H9 (cell line): ENCODE measurements around the gene HDAC2. TPM values are rescaled to one million over a fixed set of nuclear protein-coding genes. Genes with fewer than 3 reads are reported as not detected.

Source experiments
- DNase-seq: peaks from one replicate; pipeline ENCODE4 v3.0.0-alpha.2; 2017
- H2AFZ ChIP-seq: one replicate; pipeline ENCODE4 v1.6.1; 2013; ENCODE audit warnings: mild to moderate bottlenecking, low read length, control low read depth, moderate library complexity
- H2AK5ac ChIP-seq: 2 replicates; pipeline ENCODE4 v1.6.1; 2013; ENCODE audit warnings: low read length, control low read depth, mixed read lengths; ENCODE audit not compliant: insufficient read length
- H2BK120ac ChIP-seq: one replicate; pipeline ENCODE4 v1.6.1; 2013; ENCODE audit warnings: low read depth, mild to moderate bottlenecking, low read length, control low read depth, inconsistent platforms; ENCODE audit not compliant: poor library complexity, severe bottlenecking
- H2BK12ac ChIP-seq: 2 replicates; pipeline ENCODE4 v1.6.1; 2013; ENCODE audit warnings: low read length, control low read depth, mixed read lengths, low read depth; ENCODE audit not compliant: insufficient read length
- H2BK15ac ChIP-seq: 2 replicates; pipeline ENCODE4 v1.6.1; 2013; ENCODE audit warnings: low read depth, low read length, control low read depth
- H2BK20ac ChIP-seq: one replicate; pipeline ENCODE4 v1.6.1; 2013; ENCODE audit warnings: low read depth, mild to moderate bottlenecking, low read length, control low read depth, inconsistent platforms; ENCODE audit not compliant: poor library complexity, severe bottlenecking
- H2BK5ac ChIP-seq: 2 replicates; pipeline ENCODE4 v1.6.1; 2013; ENCODE audit warnings: low read length, control low read depth, mixed read lengths; ENCODE audit not compliant: insufficient read length
- H3K14ac ChIP-seq: 2 replicates; pipeline ENCODE4 v1.6.1; 2013; ENCODE audit warnings: low read length, control low read depth; ENCODE audit not compliant: insufficient read depth
- H3K18ac ChIP-seq: 2 replicates; pipeline ENCODE4 v1.6.1; 2013; ENCODE audit warnings: low read depth, mild to moderate bottlenecking, mixed read lengths, low read length, control low read depth; ENCODE audit not compliant: insufficient read length
- H3K23ac ChIP-seq: 2 replicates; pipeline ENCODE4 v1.6.1; 2013; ENCODE audit warnings: low read length, control low read depth, mixed read lengths, low read depth; ENCODE audit not compliant: insufficient read length
- H3K23me2 ChIP-seq: 2 replicates; pipeline ENCODE4 v1.6.1; 2013; ENCODE audit warnings: low read depth, mild to moderate bottlenecking, mixed read lengths, low read length, control low read depth; ENCODE audit not compliant: insufficient read length, poor library complexity, severe bottlenecking
- H3K27ac ChIP-seq: 2 replicates; pipeline ENCODE4 v1.5.1; 2013; ENCODE audit warnings: low read length, control low read depth, mixed read lengths, low read depth; ENCODE audit not compliant: insufficient read length
- H3K27me3 ChIP-seq: 2 replicates; pipeline ENCODE4 v1.6.1; 2013; ENCODE audit warnings: low read length, control low read depth, inconsistent platforms; ENCODE audit not compliant: insufficient read depth
- H3K4ac ChIP-seq: 2 replicates; pipeline ENCODE4 v1.6.1; 2013; ENCODE audit warnings: low read depth, mild to moderate bottlenecking, control low read depth, inconsistent platforms, low read length, moderate library complexity
- H3K4me1 ChIP-seq: 2 replicates; pipeline ENCODE4 v1.6.1; 2013; ENCODE audit warnings: low read length, control low read depth, inconsistent platforms; ENCODE audit not compliant: insufficient read depth
- H3K4me2 ChIP-seq: 2 replicates; pipeline ENCODE4 v1.6.1; 2013; ENCODE audit warnings: low read length, control low read depth, mixed read lengths; ENCODE audit not compliant: insufficient read length, insufficient read depth
- H3K56ac ChIP-seq: 2 replicates; pipeline ENCODE4 v1.6.1; 2013; ENCODE audit warnings: low read depth, mild to moderate bottlenecking, mixed read lengths, low read length, control low read depth; ENCODE audit not compliant: insufficient read length
- H3K79me1 ChIP-seq: 2 replicates; pipeline ENCODE4 v1.6.1; 2013; ENCODE audit warnings: low read depth, mild to moderate bottlenecking, moderate library complexity, low read length, control low read depth, inconsistent platforms; ENCODE audit not compliant: insufficient read depth, poor library complexity, severe bottlenecking
- H3K79me2 ChIP-seq: 2 replicates; pipeline ENCODE4 v1.6.1; 2013; ENCODE audit warnings: low read length, control low read depth, inconsistent platforms; ENCODE audit not compliant: insufficient read depth
- H3K9ac ChIP-seq: 2 replicates; pipeline ENCODE4 v1.6.1; 2013; ENCODE audit warnings: low read length, control low read depth, mixed read lengths; ENCODE audit not compliant: insufficient read length; ENCODE audit errors: extremely low read depth
- H3K9me3 ChIP-seq: one replicate; pipeline ENCODE4 v1.6.1; 2013; ENCODE audit warnings: low read depth, low read length, inconsistent platforms; ENCODE audit not compliant: control insufficient read depth
- H3T11ph ChIP-seq: one replicate; pipeline ENCODE4 v1.6.1; 2013; ENCODE audit warnings: mild to moderate bottlenecking, low read length, control low read depth, inconsistent platforms
- H4K20me1 ChIP-seq: one replicate; pipeline ENCODE4 v1.6.1; 2013; ENCODE audit not compliant: control insufficient read depth, insufficient read length, insufficient read depth
- H4K5ac ChIP-seq: 2 replicates; pipeline ENCODE4 v1.6.1; 2013; ENCODE audit warnings: low read depth, mild to moderate bottlenecking, mixed read lengths, low read length, control low read depth; ENCODE audit not compliant: insufficient read length
- H4K8ac ChIP-seq: replicated peaks from 2 replicates; pipeline ENCODE4 v1.6.1; 2013; ENCODE audit warnings: low read length, control low read depth, mixed read lengths, low read depth; ENCODE audit not compliant: insufficient read length
- H4K91ac ChIP-seq: 2 replicates; pipeline ENCODE4 v1.6.1; 2013; ENCODE audit warnings: low read depth, mild to moderate bottlenecking, moderate library complexity, mixed read lengths, low read length, control low read depth; ENCODE audit not compliant: insufficient read length
- H3K27ac Mint-ChIP-seq, 3 experiments: 2 replicates in 2 of 3; 3 replicates in 1 of 3; pipeline ENCODE4 v1.8.0; 2020 to 2021; ENCODE audit warnings: mixed read lengths in 3 of 3, mild to moderate bottlenecking in 1 of 3, moderate library complexity in 1 of 3
- H3K27me3 Mint-ChIP-seq: 2 replicates; pipeline ENCODE4 v1.8.0; 2021; ENCODE audit warnings: low read depth, mild to moderate bottlenecking, moderate library complexity, mixed read lengths
- H3K36me3 Mint-ChIP-seq, 3 experiments: 2 replicates in 2 of 3; 3 replicates in 1 of 3; pipeline ENCODE4 v1.8.0; 2020 to 2021; ENCODE audit warnings: low read depth in 3 of 3, mixed read lengths in 3 of 3; ENCODE audit not compliant: insufficient read depth in 1 of 3
- H3K4me1 Mint-ChIP-seq, 2 experiments: 2 replicates each; pipeline ENCODE4 v1.8.0; 2020; ENCODE audit warnings: mixed read lengths in 2 of 2
- H3K4me3 Mint-ChIP-seq, 2 experiments: 2 replicates in 1 of 2; 3 replicates in 1 of 2; pipeline ENCODE4 v1.8.0; 2020 to 2021; ENCODE audit warnings: mild to moderate bottlenecking in 2 of 2, mixed read lengths in 2 of 2, moderate library complexity in 1 of 2
- H3K9me3 Mint-ChIP-seq, 2 experiments: 2 replicates in 1 of 2; 3 replicates in 1 of 2; pipeline ENCODE4 v1.8.0; 2020; ENCODE audit warnings: mild to moderate bottlenecking in 2 of 2, mixed read lengths in 2 of 2, moderate library complexity in 1 of 2
- whole genome bisulfite sequencing: extraction: QIAGEN DNeasy Blood & Tissue Kit; methylation state at CpG from one replicate; pipeline ENCODE4 v1.1.7; 2013; ENCODE audit warnings: missing lambda C conversion rate, low lambda C conversion rate, mixed read lengths; ENCODE audit not compliant: insufficient read length; ENCODE audit errors: extremely low coverage; 5-methylcytosine and 5-hydroxymethylcytosine counted together
- total RNA-seq: library from RNA; stranded (reverse); gene quantifications from 2 replicates; pipeline ENCODE4 v1.2.1, GENCODE V29; 2021
- TF ChIP-seq, protein P1 (sequence below): fragments of 200-600 bp; sonication (generic); conservative IDR thresholded peaks from 3 replicates; pipeline ENCODE4 v1.8.0; 2021; ENCODE audit warnings: antibody characterized with exemption, mild to moderate bottlenecking

Gene HDAC2
- total RNA-seq, 1 experiment from 2014 or later, result 330 TPM

DNA sequence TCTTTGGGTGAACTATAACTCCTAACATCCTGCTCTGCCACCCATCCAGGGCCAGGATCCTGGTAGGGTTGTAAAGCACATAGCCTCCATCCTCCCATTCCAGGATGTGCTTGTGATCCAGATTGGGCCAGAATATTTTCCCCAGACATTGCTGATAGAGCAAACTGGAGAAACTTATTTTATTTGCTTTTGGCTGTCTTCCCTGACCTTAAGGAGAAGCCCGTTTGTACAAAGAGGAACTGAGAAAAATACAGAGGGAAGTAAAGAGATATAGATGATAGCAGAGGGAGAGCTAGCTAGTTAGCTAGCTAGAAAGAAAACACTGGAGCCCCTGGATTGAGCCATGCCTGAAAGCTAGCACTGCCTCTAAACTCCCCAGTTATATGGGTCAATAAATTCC lies 9.0 kb upstream of the HDAC2 start:
- Histone ChIP-seq H3K23me2 (no peaks in the 10 kb centered on the region), H4K20me1 (no peaks in the 10 kb centered on the region), H2BK15ac (no peak overlapping the region), H2AFZ (no peak overlapping the region), H3K4ac (no peak overlapping the region), H3K56ac (no peak overlapping the region), H4K5ac (no peak overlapping the region), H2BK120ac (no peak overlapping the region), H4K8ac (no peak overlapping the region), H3K14ac (no peak overlapping the region), H2BK5ac (no peak overlapping the region), H3K27ac (no peak overlapping the region), H4K91ac (no peak overlapping the region), H3K18ac (no peak overlapping the region), H3K4me1 (no peaks in the 10 kb centered on the region), H3K27me3 (no peaks in the 10 kb centered on the region), H3K23ac (no peak overlapping the region), H3K4me2 (no peak overlapping the region), H2BK12ac (no peak overlapping the region), H3K79me1 (no peaks in the 10 kb centered on the region), H2BK20ac (no peak overlapping the region), H3K79me2 (no peaks in the 10 kb centered on the region), H3K9me3 (no peaks in the 10 kb centered on the region), H3K9ac (no peak overlapping the region), H2AK5ac (no peak overlapping the region), H3T11ph (no peak overlapping the region)
- Mint-ChIP-seq H3K27ac (no peak overlapping the region), H3K4me3 (no peak overlapping the region; a peak in 1 of 5 replicates), H3K4me1 (no peaks in the 10 kb centered on the region), H3K27me3 (no peaks in the 10 kb centered on the region), H3K36me3 (no peaks in the 10 kb centered on the region), H3K9me3 (no peaks in the 10 kb centered on the region)
- no peak for DNase-seq
- TF ChIP-seq, protein P1, sequence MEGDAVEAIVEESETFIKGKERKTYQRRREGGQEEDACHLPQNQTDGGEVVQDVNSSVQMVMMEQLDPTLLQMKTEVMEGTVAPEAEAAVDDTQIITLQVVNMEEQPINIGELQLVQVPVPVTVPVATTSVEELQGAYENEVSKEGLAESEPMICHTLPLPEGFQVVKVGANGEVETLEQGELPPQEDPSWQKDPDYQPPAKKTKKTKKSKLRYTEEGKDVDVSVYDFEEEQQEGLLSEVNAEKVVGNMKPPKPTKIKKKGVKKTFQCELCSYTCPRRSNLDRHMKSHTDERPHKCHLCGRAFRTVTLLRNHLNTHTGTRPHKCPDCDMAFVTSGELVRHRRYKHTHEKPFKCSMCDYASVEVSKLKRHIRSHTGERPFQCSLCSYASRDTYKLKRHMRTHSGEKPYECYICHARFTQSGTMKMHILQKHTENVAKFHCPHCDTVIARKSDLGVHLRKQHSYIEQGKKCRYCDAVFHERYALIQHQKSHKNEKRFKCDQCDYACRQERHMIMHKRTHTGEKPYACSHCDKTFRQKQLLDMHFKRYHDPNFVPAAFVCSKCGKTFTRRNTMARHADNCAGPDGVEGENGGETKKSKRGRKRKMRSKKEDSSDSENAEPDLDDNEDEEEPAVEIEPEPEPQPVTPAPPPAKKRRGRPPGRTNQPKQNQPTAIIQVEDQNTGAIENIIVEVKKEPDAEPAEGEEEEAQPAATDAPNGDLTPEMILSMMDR, result no peak
- no CpG with 5 or more reads among the region's 1 CpG for WGBS
